HepG2 (cell line): ENCODE data around the gene HDAC5. TPM values are rescaled to one million over a fixed set of nuclear protein-coding genes. Genes with fewer than 3 reads are reported as not detected.
A peak's percentile ranks its signal among the peaks of the same experiment; 100 is the strongest.

Experiments
- AGO2 ChIP-seq: fragments of 200-400 bp; formaldehyde crosslinking; optimal IDR thresholded peaks from 2 replicates; pipeline ENCODE3; 2017; ENCODE audit warnings: mild to moderate bottlenecking, low read depth, low read length, moderate library complexity
- DNMT1 ChIP-seq: sonication (generic); formaldehyde crosslinking; IDR thresholded peaks from 2 replicates; pipeline ENCODE4 v1.5.1; 2020; ENCODE audit warnings: mild to moderate bottlenecking, missing genetic modification reagents
- ELF1 ChIP-seq: sonication (generic); formaldehyde crosslinking; IDR thresholded peaks from 2 replicates; pipeline ENCODE4 v1.4.0; 2020; ENCODE audit warnings: missing genetic modification reagents
- GLI4 ChIP-seq: sonication (generic); formaldehyde crosslinking; IDR thresholded peaks from 2 replicates; pipeline ENCODE4 v1.5.1; 2020; ENCODE audit warnings: missing genetic modification reagents, mild to moderate bottlenecking, moderate library complexity, borderline replicate concordance
- MYC ChIP-seq: sonication (generic); formaldehyde crosslinking; IDR thresholded peaks from 2 replicates; pipeline ENCODE4 v1.9.0; 2021; ENCODE audit warnings: missing genetic modification reagents, borderline replicate concordance
- RAD21 ChIP-seq: fragments of 450-650 bp; formaldehyde crosslinking; IDR thresholded peaks from 2 replicates; pipeline ENCODE4 v1.5.0; 2020; ENCODE audit warnings: mild to moderate bottlenecking
- RARG ChIP-seq: sonication (generic); formaldehyde crosslinking; IDR thresholded peaks from 2 replicates; pipeline ENCODE4 v1.4.0; 2020; ENCODE audit warnings: low read depth, mild to moderate bottlenecking, missing genetic modification reagents
- TARDBP ChIP-seq: sonication (generic); formaldehyde crosslinking; IDR thresholded peaks from 2 replicates; pipeline ENCODE4 v1.8.0; 2022; ENCODE audit warnings: mild to moderate bottlenecking, missing genetic modification reagents
- ZBTB7B ChIP-seq: sonication (generic); formaldehyde crosslinking; IDR thresholded peaks from 2 replicates; pipeline ENCODE4 v1.4.0; 2020; ENCODE audit warnings: missing genetic modification reagents
- ZNF33B ChIP-seq: sonication (generic); formaldehyde crosslinking; IDR thresholded peaks from 2 replicates; pipeline ENCODE4 v1.5.1; 2020; ENCODE audit warnings: mild to moderate bottlenecking, missing genetic modification reagents
- ZNF354B ChIP-seq: sonication (generic); formaldehyde crosslinking; IDR thresholded peaks from 2 replicates; pipeline ENCODE4 v1.8.0; 2022; ENCODE audit warnings: mild to moderate bottlenecking, missing genetic modification reagents
- ZNF768 ChIP-seq: sonication (generic); formaldehyde crosslinking; IDR thresholded peaks from 2 replicates; pipeline ENCODE4 v1.4.0; 2020; ENCODE audit warnings: missing genetic modification reagents
- ZNF883 ChIP-seq: sonication (generic); formaldehyde crosslinking; IDR thresholded peaks from 2 replicates; pipeline ENCODE4 v1.5.1; 2020; ENCODE audit warnings: mild to moderate bottlenecking, missing genetic modification reagents; ENCODE audit errors: not compliant biosample characterization
- ZSCAN22 ChIP-seq: sonication (generic); formaldehyde crosslinking; IDR thresholded peaks from 2 replicates; pipeline ENCODE4 v1.4.0; 2020; ENCODE audit warnings: mild to moderate bottlenecking, missing genetic modification reagents
- ZSCAN31 ChIP-seq: sonication (generic); formaldehyde crosslinking; IDR thresholded peaks from 2 replicates; pipeline ENCODE4 v1.5.0; 2020; ENCODE audit warnings: low read depth, mild to moderate bottlenecking, missing genetic modification reagents
- polyA plus RNA-seq, 8 experiments: library from polyadenylated mRNA; depleted of rRNA in 3 of 8; stranded (reverse) in 7 of 8; unstranded in 1 of 8; fragments of >200 nt; fragmentation: Illumina TruSeq in 4 of 8; extraction: Trizol in 4 of 8; gene quantifications; 2 replicates each; pipeline versions ENCODE4 v1.2.1 to v1.2.3, GENCODE V29; 2011 to 2016; ENCODE audit warnings: low read depth in 4 of 8, missing spikeins in 1 of 8, mixed read lengths in 1 of 8; ENCODE audit not compliant: insufficient read depth in 1 of 8
- total RNA-seq, 5 experiments: library from RNA; depleted of rRNA; stranded (reverse); fragments of >200 nt; fragmentation: Illumina TruSeq; extraction: Trizol; gene quantifications; 2 replicates each; pipeline ENCODE4 v1.2.3, GENCODE V29; 2016; ENCODE audit warnings: low read depth in 1 of 5
- TF ChIP-seq, protein P1 (sequence below): sonication (generic); formaldehyde crosslinking; IDR thresholded peaks from 2 replicates; pipeline ENCODE4; 2020; ENCODE audit warnings: missing genetic modification reagents, mild to moderate bottlenecking, borderline replicate concordance
- TF ChIP-seq, protein P2 (sequence below): sonication (generic); formaldehyde crosslinking; IDR thresholded peaks from 2 replicates; pipeline ENCODE4 v1.5.0; 2020; ENCODE audit warnings: missing genetic modification reagents
- TF ChIP-seq, protein P3 (sequence below): sonication (generic); formaldehyde crosslinking; IDR thresholded peaks from 2 replicates; pipeline ENCODE4 v1.8.1; 2023; ENCODE audit warnings: missing genetic modification reagents, mild to moderate bottlenecking, borderline replicate concordance

Gene HDAC5
- total and polyA plus RNA-seq, 2 of the 13 experiments (the other 11 are each of a cell fraction or from before 2014, with no cell fraction given) = 46.4 to 85.4 TPM

DNA sequence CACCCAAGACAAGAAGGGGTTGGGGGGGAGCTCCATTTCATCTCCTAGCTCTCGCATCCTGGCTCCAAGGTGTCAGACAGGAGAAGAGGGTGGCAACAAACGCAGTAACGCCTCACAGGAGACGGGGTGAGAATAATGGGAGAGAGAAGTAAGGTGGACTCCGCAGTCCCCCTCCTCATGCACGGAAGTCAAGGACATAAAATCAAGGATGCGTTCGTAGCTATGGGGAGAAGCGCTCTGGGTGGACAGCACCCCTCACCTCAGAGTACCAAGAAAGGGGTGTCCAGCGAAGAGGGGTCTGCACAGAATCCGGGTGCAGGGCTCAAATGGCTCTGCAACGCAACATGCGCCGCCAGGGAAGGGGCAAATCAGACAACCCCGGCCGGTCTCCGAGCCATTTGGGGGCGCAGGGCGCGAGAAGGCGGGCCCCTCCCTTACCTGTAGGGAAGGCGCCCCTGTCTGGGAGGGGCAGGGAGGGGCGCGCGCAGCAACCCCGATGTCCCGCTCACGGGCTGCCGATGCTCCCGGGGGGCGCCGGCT, 555 bp downstream of the HDAC5 start (continued):
- peak; percentile 56; the same call in 1 of the 2 replicates for TF ChIP-seq ZNF33B
- TF ChIP-seq AGO2 = peak; percentile 18
- TF ChIP-seq, protein P1, sequence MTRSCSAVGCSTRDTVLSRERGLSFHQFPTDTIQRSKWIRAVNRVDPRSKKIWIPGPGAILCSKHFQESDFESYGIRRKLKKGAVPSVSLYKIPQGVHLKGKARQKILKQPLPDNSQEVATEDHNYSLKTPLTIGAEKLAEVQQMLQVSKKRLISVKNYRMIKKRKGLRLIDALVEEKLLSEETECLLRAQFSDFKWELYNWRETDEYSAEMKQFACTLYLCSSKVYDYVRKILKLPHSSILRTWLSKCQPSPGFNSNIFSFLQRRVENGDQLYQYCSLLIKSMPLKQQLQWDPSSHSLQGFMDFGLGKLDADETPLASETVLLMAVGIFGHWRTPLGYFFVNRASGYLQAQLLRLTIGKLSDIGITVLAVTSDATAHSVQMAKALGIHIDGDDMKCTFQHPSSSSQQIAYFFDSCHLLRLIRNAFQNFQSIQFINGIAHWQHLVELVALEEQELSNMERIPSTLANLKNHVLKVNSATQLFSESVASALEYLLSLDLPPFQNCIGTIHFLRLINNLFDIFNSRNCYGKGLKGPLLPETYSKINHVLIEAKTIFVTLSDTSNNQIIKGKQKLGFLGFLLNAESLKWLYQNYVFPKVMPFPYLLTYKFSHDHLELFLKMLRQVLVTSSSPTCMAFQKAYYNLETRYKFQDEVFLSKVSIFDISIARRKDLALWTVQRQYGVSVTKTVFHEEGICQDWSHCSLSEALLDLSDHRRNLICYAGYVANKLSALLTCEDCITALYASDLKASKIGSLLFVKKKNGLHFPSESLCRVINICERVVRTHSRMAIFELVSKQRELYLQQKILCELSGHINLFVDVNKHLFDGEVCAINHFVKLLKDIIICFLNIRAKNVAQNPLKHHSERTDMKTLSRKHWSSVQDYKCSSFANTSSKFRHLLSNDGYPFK (CRISPR knock-in tag) = 0 out of 2 replicates have a peak, but pooled peaks have one; percentile 18
- 0 out of 2 replicates have a peak, but pooled peaks have one; percentile 33 for TF ChIP-seq MYC (CRISPR knock-in tag)
- TF ChIP-seq GLI4 (CRISPR knock-in tag) = peak; percentile 34; the same call in 1 of the 2 replicates
- TF ChIP-seq ZSCAN22 (CRISPR knock-in tag) = no peak
- TF ChIP-seq TARDBP = no peak
- peak; percentile 46 for TF ChIP-seq ZNF883 (CRISPR knock-in tag)
- 0 out of 2 replicates have a peak, but pooled peaks have one; percentile 32 for TF ChIP-seq RAD21
- TF ChIP-seq ZNF768 = peak; percentile 21; the same call in 1 of the 2 replicates
- no peak for TF ChIP-seq RARG (CRISPR knock-in tag)
- TF ChIP-seq, protein P2, sequence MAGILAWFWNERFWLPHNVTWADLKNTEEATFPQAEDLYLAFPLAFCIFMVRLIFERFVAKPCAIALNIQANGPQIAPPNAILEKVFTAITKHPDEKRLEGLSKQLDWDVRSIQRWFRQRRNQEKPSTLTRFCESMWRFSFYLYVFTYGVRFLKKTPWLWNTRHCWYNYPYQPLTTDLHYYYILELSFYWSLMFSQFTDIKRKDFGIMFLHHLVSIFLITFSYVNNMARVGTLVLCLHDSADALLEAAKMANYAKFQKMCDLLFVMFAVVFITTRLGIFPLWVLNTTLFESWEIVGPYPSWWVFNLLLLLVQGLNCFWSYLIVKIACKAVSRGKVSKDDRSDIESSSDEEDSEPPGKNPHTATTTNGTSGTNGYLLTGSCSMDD (CRISPR knock-in tag) = no peak
- TF ChIP-seq DNMT1 (CRISPR knock-in tag) = no peak
- peak; percentile 48; the same call in 1 of the 2 replicates for TF ChIP-seq ZBTB7B (CRISPR knock-in tag)
- no peak for TF ChIP-seq ZNF354B (CRISPR knock-in tag)
- TF ChIP-seq, protein P3, sequence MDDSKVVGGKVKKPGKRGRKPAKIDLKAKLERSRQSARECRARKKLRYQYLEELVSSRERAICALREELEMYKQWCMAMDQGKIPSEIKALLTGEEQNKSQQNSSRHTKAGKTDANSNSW (CRISPR knock-in tag) = 0 out of 2 replicates have a peak, but pooled peaks have one; percentile 69
- TF ChIP-seq ELF1 (CRISPR knock-in tag) = no peak
- TF ChIP-seq ZSCAN31 = 0 out of 2 replicates have a peak, but pooled peaks have one; percentile 17
